HL-60 (cell line): Measurements from ENCODE around the gene COQ8B.

Experiments
- DNase-seq, 2 experiments: peaks; one replicate each; pipeline ENCODE4 v3.0.0-alpha.2; 2010 to 2020; ENCODE audit warnings: low read depth in 1 of 2, low spot score in 1 of 2
- H3K27ac ChIP-seq: fragments of 250-450 bp; sonication (Bioruptor Pico); replicated peaks from 2 replicates; pipeline ENCODE4 v1.5.1; 2020; ENCODE audit warnings: mild to moderate bottlenecking, moderate library complexity
- H3K27me3 ChIP-seq: fragments of 250-450 bp; sonication (Bioruptor Pico); 2 replicates; pipeline ENCODE4 v1.5.1; 2021; ENCODE audit warnings: mild to moderate bottlenecking, moderate library complexity; ENCODE audit not compliant: insufficient read depth, poor library complexity, severe bottlenecking
- H3K4me3 ChIP-seq: replicated peaks from 2 replicates; pipeline ENCODE4 v1.5.1; 2011; ENCODE audit warnings: mild to moderate bottlenecking, control low read depth, low read length; ENCODE audit not compliant: insufficient read depth
- GABPA ChIP-seq: IDR thresholded peaks from 2 replicates; pipeline ENCODE4 v1.6.1; 2012; ENCODE audit warnings: low read depth
- POLR2AphosphoS5 ChIP-seq: IDR thresholded peaks from 2 replicates; pipeline ENCODE4 v1.6.1; 2012; ENCODE audit warnings: low read depth
- SPI1 ChIP-seq: IDR thresholded peaks from 2 replicates; pipeline ENCODE4 v1.6.1; 2012; ENCODE audit warnings: low read depth, mild to moderate bottlenecking, borderline replicate concordance
- TF ChIP-seq, protein P1 (sequence below): IDR thresholded peaks from one replicate; pipeline ENCODE4 v1.5.1; 2011; ENCODE audit warnings: low read length, control low read depth, inconsistent platforms; ENCODE audit not compliant: insufficient read depth
- TF ChIP-seq, protein P2 (sequence below): IDR thresholded peaks from 2 replicates; pipeline ENCODE4 v1.6.1; 2012; ENCODE audit warnings: low read depth; ENCODE audit not compliant: insufficient replicate concordance

Gene COQ8B

DNA sequence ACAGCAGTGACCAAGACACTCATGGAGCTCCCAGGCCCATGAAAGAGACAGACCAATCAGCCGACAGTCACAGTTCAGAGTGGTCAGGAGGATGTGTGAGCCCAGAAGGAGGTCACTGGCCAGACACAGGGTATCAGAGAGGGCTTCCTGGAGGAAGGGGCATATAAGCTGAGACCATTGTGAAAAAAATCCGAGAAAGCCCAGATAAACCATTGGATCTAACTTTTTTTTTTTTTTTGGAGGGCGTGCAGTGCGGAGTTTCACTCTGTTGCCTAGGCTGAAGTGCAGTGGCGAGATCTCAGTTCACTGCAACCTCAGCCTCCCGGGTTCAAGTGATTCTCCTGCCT is 4.4 kb upstream of the COQ8B start:
- no peaks in the 10 kb centered on the region for H3K27me3 ChIP-seq
- no peak overlapping the region for H3K27ac ChIP-seq
- TF ChIP-seq SPI1 (no peak), POLR2AphosphoS5 (no peak), GABPA (no peak)
- TF ChIP-seq, protein P1, sequence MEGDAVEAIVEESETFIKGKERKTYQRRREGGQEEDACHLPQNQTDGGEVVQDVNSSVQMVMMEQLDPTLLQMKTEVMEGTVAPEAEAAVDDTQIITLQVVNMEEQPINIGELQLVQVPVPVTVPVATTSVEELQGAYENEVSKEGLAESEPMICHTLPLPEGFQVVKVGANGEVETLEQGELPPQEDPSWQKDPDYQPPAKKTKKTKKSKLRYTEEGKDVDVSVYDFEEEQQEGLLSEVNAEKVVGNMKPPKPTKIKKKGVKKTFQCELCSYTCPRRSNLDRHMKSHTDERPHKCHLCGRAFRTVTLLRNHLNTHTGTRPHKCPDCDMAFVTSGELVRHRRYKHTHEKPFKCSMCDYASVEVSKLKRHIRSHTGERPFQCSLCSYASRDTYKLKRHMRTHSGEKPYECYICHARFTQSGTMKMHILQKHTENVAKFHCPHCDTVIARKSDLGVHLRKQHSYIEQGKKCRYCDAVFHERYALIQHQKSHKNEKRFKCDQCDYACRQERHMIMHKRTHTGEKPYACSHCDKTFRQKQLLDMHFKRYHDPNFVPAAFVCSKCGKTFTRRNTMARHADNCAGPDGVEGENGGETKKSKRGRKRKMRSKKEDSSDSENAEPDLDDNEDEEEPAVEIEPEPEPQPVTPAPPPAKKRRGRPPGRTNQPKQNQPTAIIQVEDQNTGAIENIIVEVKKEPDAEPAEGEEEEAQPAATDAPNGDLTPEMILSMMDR = no peak
- TF ChIP-seq, protein P2, sequence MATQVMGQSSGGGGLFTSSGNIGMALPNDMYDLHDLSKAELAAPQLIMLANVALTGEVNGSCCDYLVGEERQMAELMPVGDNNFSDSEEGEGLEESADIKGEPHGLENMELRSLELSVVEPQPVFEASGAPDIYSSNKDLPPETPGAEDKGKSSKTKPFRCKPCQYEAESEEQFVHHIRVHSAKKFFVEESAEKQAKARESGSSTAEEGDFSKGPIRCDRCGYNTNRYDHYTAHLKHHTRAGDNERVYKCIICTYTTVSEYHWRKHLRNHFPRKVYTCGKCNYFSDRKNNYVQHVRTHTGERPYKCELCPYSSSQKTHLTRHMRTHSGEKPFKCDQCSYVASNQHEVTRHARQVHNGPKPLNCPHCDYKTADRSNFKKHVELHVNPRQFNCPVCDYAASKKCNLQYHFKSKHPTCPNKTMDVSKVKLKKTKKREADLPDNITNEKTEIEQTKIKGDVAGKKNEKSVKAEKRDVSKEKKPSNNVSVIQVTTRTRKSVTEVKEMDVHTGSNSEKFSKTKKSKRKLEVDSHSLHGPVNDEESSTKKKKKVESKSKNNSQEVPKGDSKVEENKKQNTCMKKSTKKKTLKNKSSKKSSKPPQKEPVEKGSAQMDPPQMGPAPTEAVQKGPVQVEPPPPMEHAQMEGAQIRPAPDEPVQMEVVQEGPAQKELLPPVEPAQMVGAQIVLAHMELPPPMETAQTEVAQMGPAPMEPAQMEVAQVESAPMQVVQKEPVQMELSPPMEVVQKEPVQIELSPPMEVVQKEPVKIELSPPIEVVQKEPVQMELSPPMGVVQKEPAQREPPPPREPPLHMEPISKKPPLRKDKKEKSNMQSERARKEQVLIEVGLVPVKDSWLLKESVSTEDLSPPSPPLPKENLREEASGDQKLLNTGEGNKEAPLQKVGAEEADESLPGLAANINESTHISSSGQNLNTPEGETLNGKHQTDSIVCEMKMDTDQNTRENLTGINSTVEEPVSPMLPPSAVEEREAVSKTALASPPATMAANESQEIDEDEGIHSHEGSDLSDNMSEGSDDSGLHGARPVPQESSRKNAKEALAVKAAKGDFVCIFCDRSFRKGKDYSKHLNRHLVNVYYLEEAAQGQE = no peak
- DNase-seq = no peak
- H3K4me3 ChIP-seq = no peak overlapping the region

- no peak overlapping the region for H3K27ac ChIP-seq
- DNase-seq = no peak
- no peak overlapping the region for H3K4me3 ChIP-seq
- TF ChIP-seq, protein P2 = no peak
- TF ChIP-seq, protein P1 = no peak
- no peak for TF ChIP-seq SPI1
- TF ChIP-seq POLR2AphosphoS5 = no peak
- no peak for TF ChIP-seq GABPA
- no peaks in the 10 kb centered on the region for H3K27me3 ChIP-seq
Observed at GRCh38 chr19:40719414-40719894, 2.8 kb upstream of the COQ8B start.

DNA sequence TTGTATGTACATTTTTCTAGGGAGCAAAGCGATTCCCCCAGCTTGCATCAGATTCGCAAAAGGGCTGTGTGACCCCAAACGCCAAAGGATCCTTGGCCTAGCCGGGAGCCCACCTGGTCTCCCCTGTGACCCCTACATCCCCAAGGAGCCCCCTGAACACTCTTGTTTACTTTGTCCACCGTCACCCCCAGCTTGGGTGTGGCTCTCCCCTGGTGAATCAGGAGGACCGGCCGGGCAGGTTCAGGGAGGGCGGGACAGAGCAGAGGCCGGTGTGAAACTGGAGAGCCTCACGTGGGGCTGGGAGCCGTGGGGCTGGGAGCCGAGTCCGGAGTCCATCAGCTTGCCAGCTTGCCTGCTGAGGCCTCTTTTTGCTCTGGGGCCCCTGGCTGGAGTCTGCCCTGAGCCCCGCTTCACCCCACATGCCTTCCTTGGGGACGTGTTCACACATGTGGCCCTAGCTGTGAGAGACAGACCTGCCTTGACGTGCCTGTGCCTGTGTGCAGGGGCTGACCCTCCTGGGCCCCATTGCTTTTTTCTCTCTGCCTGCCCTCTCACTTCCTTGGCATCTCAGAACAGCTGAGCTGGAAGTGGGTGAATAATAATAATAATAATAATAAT is 2.2 kb upstream of the COQ8B start:
- Histone ChIP-seq H3K27ac (no peak overlapping the region), H3K4me3 (peak overlapping the region; percentile 74), H3K27me3 (no peaks in the 10 kb centered on the region)
- TF ChIP-seq, protein P1 = no peak
- TF ChIP-seq POLR2AphosphoS5 (no peak), SPI1 (no peak), GABPA (no peak)
- TF ChIP-seq, protein P2 = no peak
- DNase-seq = no peak
